ENCODE results near the gene SH3PXD2A.

SH3PXD2A gene

GRCh38 chr10:103719036-103719435, 136.3 kb downstream of the SH3PXD2A start:
- Histone ChIP-seq H3K27ac (ENCODE audit: extremely low read depth, low read depth, low read length) (no peak overlapping the region), H3K4me3 (ENCODE audit: low read depth, low read length) (no peak overlapping the region), H3K4me1 (ENCODE audit: control insufficient read depth, insufficient read depth, low read length) (peaks cover 3% of the 10 kb centered on the region; the same call in 1 of the 2 replicates), H3K9me3 (ENCODE audit: control insufficient read depth, insufficient read depth, low read depth, low read length) (no peaks in the 10 kb centered on the region), H3K36me3 (ENCODE audit: control insufficient read depth in 2 of 2, insufficient read depth in 1 of 2, low read length in 2 of 2) (peaks cover 0 to 13% of the 10 kb centered on the region in 2 experiments; a peak in 1 of 3 replicates)
- ChIA-PET POLR2A (no interaction called here), CTCF (interaction anchor here (0.6 to 2.2 kb wide), 8 partner anchors 14 to 485 kb away, joined by 3 to 6 read pairs (median 3); no protein-coding TSS in a partner anchor)
- TF ChIP-seq ZNF114 (tag by site-specific recombination; IDR thresholded peaks at IDR 0.05) (no peak), ZFHX2 (tag by site-specific recombination; conservative IDR thresholded peaks at IDR 0.05) (peak; percentile 88), ZNF585B (tag by site-specific recombination; IDR thresholded peaks at IDR 0.05) (no peak), EGR2 (tag by site-specific recombination; IDR thresholded peaks at IDR 0.05; ENCODE audit: low read depth) (peak; percentile 88), GLI2 (tag by site-specific recombination; IDR thresholded peaks at IDR 0.05; ENCODE audit: borderline replicate concordance, low read depth) (no peak), KLF1 (tag by site-specific recombination; IDR thresholded peaks at IDR 0.05) (peak; percentile 61; the same call in 1 of the 2 replicates), FEZF1 (tag by site-specific recombination; IDR thresholded peaks at IDR 0.05) (no peak), ZNF155 (tag by site-specific recombination; IDR thresholded peaks at IDR 0.05) (no peak), SALL2 (tag by site-specific recombination; IDR thresholded peaks at IDR 0.05; ENCODE audit: borderline replicate concordance) (no peak), ZNF146 (tag by site-specific recombination; IDR thresholded peaks at IDR 0.05) (no peak), ZNF514 (tag by site-specific recombination; IDR thresholded peaks at IDR 0.05) (no peak), ZNF473 (tag by site-specific recombination; IDR thresholded peaks at IDR 0.05) (no peak), ELK4 (IDR thresholded peaks at IDR 0.05; ENCODE audit: borderline replicate concordance, low read depth, low read length) (no peak)
- TF ChIP-seq, protein P1, sequence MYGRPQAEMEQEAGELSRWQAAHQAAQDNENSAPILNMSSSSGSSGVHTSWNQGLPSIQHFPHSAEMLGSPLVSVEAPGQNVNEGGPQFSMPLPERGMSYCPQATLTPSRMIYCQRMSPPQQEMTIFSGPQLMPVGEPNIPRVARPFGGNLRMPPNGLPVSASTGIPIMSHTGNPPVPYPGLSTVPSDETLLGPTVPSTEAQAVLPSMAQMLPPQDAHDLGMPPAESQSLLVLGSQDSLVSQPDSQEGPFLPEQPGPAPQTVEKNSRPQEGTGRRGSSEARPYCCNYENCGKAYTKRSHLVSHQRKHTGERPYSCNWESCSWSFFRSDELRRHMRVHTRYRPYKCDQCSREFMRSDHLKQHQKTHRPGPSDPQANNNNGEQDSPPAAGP (tag by site-specific recombination; IDR thresholded peaks at IDR 0.05) = no peak
- TF ChIP-seq, protein P2, sequence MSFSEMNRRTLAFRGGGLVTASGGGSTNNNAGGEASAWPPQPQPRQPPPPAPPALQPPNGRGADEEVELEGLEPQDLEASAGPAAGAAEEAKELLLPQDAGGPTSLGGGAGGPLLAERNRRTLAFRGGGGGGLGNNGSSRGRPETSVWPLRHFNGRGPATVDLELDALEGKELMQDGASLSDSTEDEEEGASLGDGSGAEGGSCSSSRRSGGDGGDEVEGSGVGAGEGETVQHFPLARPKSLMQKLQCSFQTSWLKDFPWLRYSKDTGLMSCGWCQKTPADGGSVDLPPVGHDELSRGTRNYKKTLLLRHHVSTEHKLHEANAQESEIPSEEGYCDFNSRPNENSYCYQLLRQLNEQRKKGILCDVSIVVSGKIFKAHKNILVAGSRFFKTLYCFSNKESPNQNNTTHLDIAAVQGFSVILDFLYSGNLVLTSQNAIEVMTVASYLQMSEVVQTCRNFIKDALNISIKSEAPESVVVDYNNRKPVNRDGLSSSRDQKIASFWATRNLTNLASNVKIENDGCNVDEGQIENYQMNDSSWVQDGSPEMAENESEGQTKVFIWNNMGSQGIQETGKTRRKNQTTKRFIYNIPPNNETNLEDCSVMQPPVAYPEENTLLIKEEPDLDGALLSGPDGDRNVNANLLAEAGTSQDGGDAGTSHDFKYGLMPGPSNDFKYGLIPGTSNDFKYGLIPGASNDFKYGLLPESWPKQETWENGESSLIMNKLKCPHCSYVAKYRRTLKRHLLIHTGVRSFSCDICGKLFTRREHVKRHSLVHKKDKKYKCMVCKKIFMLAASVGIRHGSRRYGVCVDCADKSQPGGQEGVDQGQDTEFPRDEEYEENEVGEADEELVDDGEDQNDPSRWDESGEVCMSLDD (tag by site-specific recombination; IDR thresholded peaks at IDR 0.05) = no peak

GRCh38 chr10:103718247-103718620, 137.1 kb downstream of the SH3PXD2A start:
- no peak overlapping the region for H3K27ac ChIP-seq (ENCODE audit: extremely low read depth, low read depth, low read length)
- POLR2A ChIA-PET = no interaction called here
- TF ChIP-seq ZSCAN30 (tag by site-specific recombination; IDR thresholded peaks at IDR 0.05) (no peak), ZNF324 (tag by site-specific recombination; IDR thresholded peaks at IDR 0.05) (no peak), ZNF223 (tag by site-specific recombination; IDR thresholded peaks at IDR 0.05) (no peak), OSR2 (tag by site-specific recombination; IDR thresholded peaks at IDR 0.05) (no peak), SP2 (tag by site-specific recombination; IDR thresholded peaks at IDR 0.05) (no peak), ZNF416 (tag by site-specific recombination; IDR thresholded peaks at IDR 0.05) (no peak), ZNF571 (tag by site-specific recombination; IDR thresholded peaks at IDR 0.05) (no peak)
- TF ChIP-seq, protein P3, sequence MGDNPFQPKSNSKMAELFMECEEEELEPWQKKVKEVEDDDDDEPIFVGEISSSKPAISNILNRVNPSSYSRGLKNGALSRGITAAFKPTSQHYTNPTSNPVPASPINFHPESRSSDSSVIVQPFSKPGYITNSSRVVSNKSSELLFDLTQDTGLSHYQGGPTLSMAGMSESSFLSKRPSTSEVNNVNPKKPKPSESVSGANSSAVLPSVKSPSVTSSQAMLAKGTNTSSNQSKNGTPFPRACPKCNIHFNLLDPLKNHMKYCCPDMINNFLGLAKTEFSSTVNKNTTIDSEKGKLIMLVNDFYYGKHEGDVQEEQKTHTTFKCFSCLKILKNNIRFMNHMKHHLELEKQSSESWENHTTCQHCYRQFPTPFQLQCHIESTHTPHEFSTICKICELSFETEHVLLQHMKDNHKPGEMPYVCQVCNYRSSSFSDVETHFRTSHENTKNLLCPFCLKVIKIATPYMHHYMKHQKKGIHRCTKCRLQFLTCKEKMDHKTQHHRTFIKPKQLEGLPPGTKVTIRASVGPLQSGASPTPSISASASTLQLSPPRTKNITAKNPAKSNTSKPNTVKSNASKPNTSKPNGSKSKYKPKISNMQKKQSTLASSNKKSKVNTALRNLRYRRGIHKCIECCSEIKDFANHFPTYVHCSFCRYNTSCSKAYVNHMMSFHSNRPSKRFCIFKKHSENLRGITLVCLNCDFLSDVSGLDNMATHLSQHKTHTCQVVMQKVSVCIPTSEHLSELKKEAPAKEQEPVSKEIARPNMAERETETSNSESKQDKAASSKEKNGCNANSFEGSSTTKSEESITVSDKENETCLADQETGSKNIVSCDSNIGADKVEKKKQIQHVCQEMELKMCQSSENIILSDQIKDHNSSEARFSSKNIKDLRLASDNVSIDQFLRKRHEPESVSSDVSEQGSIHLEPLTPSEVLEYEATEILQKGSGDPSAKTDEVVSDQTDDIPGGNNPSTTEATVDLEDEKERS (tag by site-specific recombination; IDR thresholded peaks at IDR 0.05) = no peak

More at GRCh38 chr10:103718247-103718620, 137.1 kb downstream of the SH3PXD2A start:
- Histone ChIP-seq H3K9me3 (ENCODE audit: control insufficient read depth, insufficient read depth, low read depth, low read length) (no peaks in the 10 kb centered on the region), H3K4me1 (ENCODE audit: control insufficient read depth, insufficient read depth, low read length) (peaks cover 3% of the 10 kb centered on the region; the same call in 1 of the 2 replicates), H3K36me3 (ENCODE audit: control insufficient read depth in 2 of 2, insufficient read depth in 1 of 2, low read length in 2 of 2) (peaks cover 0 to 6% of the 10 kb centered on the region in 2 experiments; a peak in 1 of 3 replicates), H3K4me3 (ENCODE audit: low read depth, low read length) (no peak overlapping the region)
- CTCF ChIA-PET = interaction anchor here (1.4 to 2.2 kb wide), 3 partner anchors 14 to 166 kb away, joined by 3 to 6 read pairs (median 3); no protein-coding TSS in a partner anchor
